ENCODE measurements around the gene SCIN. TPM values are rescaled to one million over a fixed set of nuclear protein-coding genes. Genes with fewer than 3 reads are reported as not detected.

SCIN gene
- polyA plus RNA-seq, 3 donors from 2014 or later, result not detected

- Mint-ChIP-seq H3K36me3 (peaks cover 0 to 4% (median 4%) of the 10 kb centered on the region in 3 donors), H3K27me3 (ENCODE audit: low read depth in 3 of 3) (peaks cover 0 to 4% (median 0%) of the 10 kb centered on the region in 3 donors), H3K4me1 (no peaks in the 10 kb centered on the region), H3K27ac (peak overlapping the region in 1 of 6 donors; percentile 41), H3K9me3 (peaks cover 0 to 6% (median 0%) of the 10 kb centered on the region in 6 donors), H3K4me3 (no peak overlapping the region)
- DNase-seq, result no peak
Measured at GRCh38 chr7:12699299-12699698, 128.8 kb downstream of the SCIN start.

DNA sequence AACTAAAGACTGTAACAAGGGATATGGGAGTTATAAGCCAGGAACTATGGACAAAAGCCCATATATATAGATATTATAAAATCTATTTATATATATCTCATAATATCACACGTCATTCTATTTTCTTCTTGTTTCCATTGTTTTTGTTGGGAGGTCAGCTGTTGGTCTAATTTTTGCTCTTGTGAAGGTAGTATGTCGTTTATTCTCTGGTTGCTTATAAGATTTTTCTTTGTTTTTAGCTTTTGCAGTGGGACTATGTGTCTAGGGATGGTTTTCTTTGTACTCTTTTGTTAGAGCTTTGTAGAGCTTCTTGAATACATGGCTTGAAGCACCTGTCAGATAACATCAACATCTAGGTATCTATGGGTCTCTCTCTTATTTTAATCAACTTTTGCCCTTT, 130.9 kb downstream of the SCIN start:
- no peak for DNase-seq
- peaks cover 0 to 6% (median 0%) of the 10 kb centered on the region in 6 donors for H3K9me3 Mint-ChIP-seq
- H3K27ac Mint-ChIP-seq, result no peak overlapping the region
- H3K4me1 Mint-ChIP-seq, result no peaks in the 10 kb centered on the region
- peaks cover 0 to 4% (median 3%) of the 10 kb centered on the region in 3 donors for H3K27me3 Mint-ChIP-seq (ENCODE audit: low read depth in 3 of 3)
- no peak overlapping the region for H3K4me3 Mint-ChIP-seq
- peaks cover 0 to 4% (median 4%) of the 10 kb centered on the region in 3 donors for H3K36me3 Mint-ChIP-seq

DNA sequence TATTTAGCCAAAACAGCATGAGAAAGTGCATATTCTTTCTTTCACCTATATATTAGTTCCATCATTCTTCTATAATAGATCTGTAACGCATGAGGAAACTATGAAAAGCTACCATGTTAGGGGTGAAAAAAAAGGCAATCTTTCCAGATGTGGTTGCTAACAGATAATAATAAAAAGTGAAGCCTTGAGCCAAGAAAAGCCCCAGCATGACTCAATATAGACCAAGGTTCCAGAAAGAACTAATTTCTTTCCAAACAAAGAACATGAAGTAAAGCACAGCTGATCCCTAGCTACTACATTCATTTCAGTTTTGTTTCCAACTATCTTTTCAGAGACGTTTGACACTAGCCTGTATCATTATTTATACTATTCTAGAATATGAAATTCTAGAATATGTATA, 133.4 kb downstream of the SCIN start:
- DNase-seq, result no peak
- no peaks in the 10 kb centered on the region for H3K4me1 Mint-ChIP-seq
- peaks cover 0 to 4% (median 4%) of the 10 kb centered on the region in 3 donors for H3K36me3 Mint-ChIP-seq
- H3K4me3 Mint-ChIP-seq, result no peak overlapping the region
- no peak overlapping the region for H3K27ac Mint-ChIP-seq
- peaks cover 0 to 4% (median 3%) of the 10 kb centered on the region in 3 donors for H3K27me3 Mint-ChIP-seq (ENCODE audit: low read depth in 3 of 3)
- peaks cover 0 to 6% (median 0%) of the 10 kb centered on the region in 6 donors for H3K9me3 Mint-ChIP-seq

GRCh38 chr7:12705878-12706277, 135.4 kb downstream of the SCIN start:
- H3K4me1 Mint-ChIP-seq, result no peaks in the 10 kb centered on the region
- H3K4me3 Mint-ChIP-seq, result no peak overlapping the region
- peaks cover 0 to 6% (median 0%) of the 10 kb centered on the region in 6 donors for H3K9me3 Mint-ChIP-seq
- peaks cover 0 to 4% (median 3%) of the 10 kb centered on the region in 3 donors for H3K27me3 Mint-ChIP-seq (ENCODE audit: low read depth in 3 of 3)
- peaks cover 0 to 4% (median 4%) of the 10 kb centered on the region in 3 donors for H3K36me3 Mint-ChIP-seq
- H3K27ac Mint-ChIP-seq, result no peak overlapping the region
- no peak for DNase-seq

DNA sequence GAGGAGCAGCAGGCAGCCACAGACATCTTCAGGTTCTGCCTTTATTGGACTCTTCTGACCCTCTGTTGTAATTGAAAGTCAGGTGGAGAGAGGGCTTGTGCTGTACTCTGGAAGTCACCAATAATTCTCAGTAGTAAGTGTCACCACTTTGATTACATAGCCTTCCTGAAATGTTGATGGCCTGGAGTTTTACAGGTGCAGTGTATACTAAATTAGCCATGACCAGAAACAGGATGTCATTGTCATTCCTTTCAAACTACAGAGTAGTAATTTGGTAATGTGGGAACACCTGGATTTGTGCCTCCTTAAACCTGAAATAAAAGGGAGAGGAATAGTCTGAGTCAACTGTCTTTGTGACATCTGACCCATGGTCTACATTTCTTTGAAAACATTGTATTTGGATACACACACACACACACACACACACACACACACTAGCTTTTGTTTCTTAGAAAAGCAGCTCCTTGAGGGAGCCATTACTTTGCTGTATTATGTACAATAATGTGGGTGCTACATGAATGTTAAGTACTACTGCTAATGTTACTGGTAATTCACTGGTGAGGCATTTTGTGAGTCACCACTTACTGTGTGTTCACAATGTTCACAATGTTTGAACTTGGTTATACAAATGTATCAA, 136.5 kb downstream of the SCIN start:
- peaks cover 0 to 4% (median 3%) of the 10 kb centered on the region in 3 donors for H3K27me3 Mint-ChIP-seq (ENCODE audit: low read depth in 3 of 3)
- no peak overlapping the region for H3K27ac Mint-ChIP-seq
- no peak overlapping the region for H3K4me3 Mint-ChIP-seq
- no peak for DNase-seq
- H3K9me3 Mint-ChIP-seq, result no peaks in the 10 kb centered on the region
- no peaks in the 10 kb centered on the region for H3K4me1 Mint-ChIP-seq
- no peaks in the 10 kb centered on the region for H3K36me3 Mint-ChIP-seq

GRCh38 chr7:12708314-12708713, 137.8 kb downstream of the SCIN start:
- Mint-ChIP-seq H3K36me3 (no peaks in the 10 kb centered on the region), H3K4me3 (no peak overlapping the region), H3K27me3 (ENCODE audit: low read depth in 3 of 3) (peaks cover 0 to 3% (median 0%) of the 10 kb centered on the region in 3 donors), H3K9me3 (no peaks in the 10 kb centered on the region), H3K27ac (no peak overlapping the region), H3K4me1 (no peaks in the 10 kb centered on the region)
- DNase-seq, result no peak

Other genes starting within 250 kb of the SCIN start
- under 1 TPM in 1 of 3 donors, not detected in 2; 0.11 TPM for gene VWDE, start 166.9 kb upstream of the SCIN start, polyA plus RNA-seq
- gene ARL4A, start 116.9 kb downstream of the SCIN start, polyA plus RNA-seq, result 10 to 100 TPM; 24.9 to 28.8 (median 25.0) TPM

Data from immature natural killer cell (primary cell).